ENCODE data around the gene MYLK3. TPM values are rescaled to one million over a fixed set of nuclear protein-coding genes. Genes with fewer than 3 reads are reported as not detected.

Gene MYLK3
- polyA plus RNA-seq, 3 donors, result 0.32 TPM; not detected in 2

DNA sequence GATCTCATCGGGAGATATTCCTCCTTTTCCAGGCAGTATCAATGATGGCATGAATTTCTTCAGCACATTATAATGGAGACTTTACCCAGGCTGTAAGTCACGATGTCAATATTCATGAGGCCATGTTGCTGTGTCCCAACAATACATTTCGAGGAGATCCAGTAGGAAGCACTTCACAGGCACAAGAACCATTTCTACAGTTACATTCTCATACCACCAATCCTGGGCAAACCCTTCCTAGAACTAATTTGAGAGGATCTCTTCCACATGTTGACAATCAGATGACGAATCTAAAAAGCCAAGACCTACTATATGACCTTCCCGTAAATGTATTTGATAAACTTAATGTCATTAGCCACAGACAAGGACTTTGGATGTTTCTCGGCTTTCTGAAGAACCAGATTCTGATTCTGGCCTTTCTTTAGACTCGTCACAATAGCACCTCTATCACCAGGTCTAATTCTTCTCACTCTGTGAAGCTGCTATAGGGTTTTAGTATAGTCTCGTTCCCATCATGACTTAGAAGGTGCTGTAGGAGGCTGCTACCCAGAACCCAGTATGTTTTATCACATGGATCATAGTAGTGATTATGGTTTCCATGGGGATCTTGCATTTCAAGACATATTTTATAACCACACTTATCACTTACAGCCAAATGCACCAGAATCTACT lies 42.6 kb upstream of the MYLK3 start:
- H3K27ac ChIP-seq (ENCODE audit: low read depth in 1 of 2, low read length in 2 of 2), result no peak overlapping the region
- TF ChIP-seq, protein P1, sequence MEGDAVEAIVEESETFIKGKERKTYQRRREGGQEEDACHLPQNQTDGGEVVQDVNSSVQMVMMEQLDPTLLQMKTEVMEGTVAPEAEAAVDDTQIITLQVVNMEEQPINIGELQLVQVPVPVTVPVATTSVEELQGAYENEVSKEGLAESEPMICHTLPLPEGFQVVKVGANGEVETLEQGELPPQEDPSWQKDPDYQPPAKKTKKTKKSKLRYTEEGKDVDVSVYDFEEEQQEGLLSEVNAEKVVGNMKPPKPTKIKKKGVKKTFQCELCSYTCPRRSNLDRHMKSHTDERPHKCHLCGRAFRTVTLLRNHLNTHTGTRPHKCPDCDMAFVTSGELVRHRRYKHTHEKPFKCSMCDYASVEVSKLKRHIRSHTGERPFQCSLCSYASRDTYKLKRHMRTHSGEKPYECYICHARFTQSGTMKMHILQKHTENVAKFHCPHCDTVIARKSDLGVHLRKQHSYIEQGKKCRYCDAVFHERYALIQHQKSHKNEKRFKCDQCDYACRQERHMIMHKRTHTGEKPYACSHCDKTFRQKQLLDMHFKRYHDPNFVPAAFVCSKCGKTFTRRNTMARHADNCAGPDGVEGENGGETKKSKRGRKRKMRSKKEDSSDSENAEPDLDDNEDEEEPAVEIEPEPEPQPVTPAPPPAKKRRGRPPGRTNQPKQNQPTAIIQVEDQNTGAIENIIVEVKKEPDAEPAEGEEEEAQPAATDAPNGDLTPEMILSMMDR (IDR thresholded peaks at IDR 0.05), result no peak
- H3K4me2 ChIP-seq (replicated peaks; ENCODE audit: extremely low read depth, low read length, poor library complexity, severe bottlenecking), result peak overlapping the region; percentile 85
- intact Hi-C loops (cut with micrococcal nuclease), result loop anchor here (2.0 to 5.0 kb wide), 3 partner anchors 37 to 102 kb away; partner anchors contain the start of genes C16orf87 (in 1 of the 2), ORC6 (in 1 of the 2) and VPS35 (in 1 of the 2)
- H3K4me1 ChIP-seq (ENCODE audit: control insufficient read depth in 1 of 2, insufficient read depth in 2 of 2, low read length in 2 of 2), result peaks cover 25 to 35% of the 10 kb centered on the region in 2 donors
- Mint-ChIP-seq H3K36me3 (peaks cover 0 to 12% of the 10 kb centered on the region in 2 donors), H3K4me1 (peaks cover 37% of the 10 kb centered on the region), H3K27me3 (ENCODE audit: low read depth in 3 of 3) (peaks cover 0 to 1% (median 0%) of the 10 kb centered on the region in 3 donors), H3K4me3 (peak overlapping the region; percentile 78 to 90), H3K27ac (peak overlapping the region in 1 of 7 donors; percentile 26), H3K9me3 (peaks cover 18 to 29% (median 19%) of the 10 kb centered on the region in 7 donors)
- peaks cover 5 to 11% of the 10 kb centered on the region in 2 donors for H3K9me3 ChIP-seq (replicated peaks in 1 of 2; ENCODE audit: control insufficient read depth in 1 of 2, insufficient read depth in 1 of 2, low read length in 2 of 2)
- H2AFZ ChIP-seq (ENCODE audit: insufficient read depth, low read depth, low read length, poor library complexity, severe bottlenecking), result peak overlapping the region; percentile 98
- H3K36me3 ChIP-seq (replicated peaks in 1 of 2; ENCODE audit: control insufficient read depth in 1 of 2, insufficient read depth in 2 of 2, low read length in 2 of 2), result no peaks in the 10 kb centered on the region
- H3K9ac ChIP-seq (ENCODE audit: insufficient read depth, low read length, poor library complexity, severe bottlenecking), result peak overlapping the region; percentile 72
- no peaks in the 10 kb centered on the region for H4K20me1 ChIP-seq (ENCODE audit: insufficient read depth, low read length)
- no peaks in the 10 kb centered on the region for H3K79me2 ChIP-seq (ENCODE audit: insufficient read depth, low read length)
- H3K4me3 ChIP-seq (replicated peaks in 1 of 3; ENCODE audit: low read depth in 2 of 3, low read length in 3 of 3), result peak overlapping the region; percentile 57 to 86 (median 71)
- no peaks in the 10 kb centered on the region for H3K27me3 ChIP-seq (ENCODE audit: control insufficient read depth in 2 of 2, insufficient read depth in 2 of 2, low read length in 2 of 2)
- no peak for DNase-seq
- 96% methylated on average over 3 of the region's 8 CpGs for WGBS (ENCODE audit: insufficient coverage)

DNA sequence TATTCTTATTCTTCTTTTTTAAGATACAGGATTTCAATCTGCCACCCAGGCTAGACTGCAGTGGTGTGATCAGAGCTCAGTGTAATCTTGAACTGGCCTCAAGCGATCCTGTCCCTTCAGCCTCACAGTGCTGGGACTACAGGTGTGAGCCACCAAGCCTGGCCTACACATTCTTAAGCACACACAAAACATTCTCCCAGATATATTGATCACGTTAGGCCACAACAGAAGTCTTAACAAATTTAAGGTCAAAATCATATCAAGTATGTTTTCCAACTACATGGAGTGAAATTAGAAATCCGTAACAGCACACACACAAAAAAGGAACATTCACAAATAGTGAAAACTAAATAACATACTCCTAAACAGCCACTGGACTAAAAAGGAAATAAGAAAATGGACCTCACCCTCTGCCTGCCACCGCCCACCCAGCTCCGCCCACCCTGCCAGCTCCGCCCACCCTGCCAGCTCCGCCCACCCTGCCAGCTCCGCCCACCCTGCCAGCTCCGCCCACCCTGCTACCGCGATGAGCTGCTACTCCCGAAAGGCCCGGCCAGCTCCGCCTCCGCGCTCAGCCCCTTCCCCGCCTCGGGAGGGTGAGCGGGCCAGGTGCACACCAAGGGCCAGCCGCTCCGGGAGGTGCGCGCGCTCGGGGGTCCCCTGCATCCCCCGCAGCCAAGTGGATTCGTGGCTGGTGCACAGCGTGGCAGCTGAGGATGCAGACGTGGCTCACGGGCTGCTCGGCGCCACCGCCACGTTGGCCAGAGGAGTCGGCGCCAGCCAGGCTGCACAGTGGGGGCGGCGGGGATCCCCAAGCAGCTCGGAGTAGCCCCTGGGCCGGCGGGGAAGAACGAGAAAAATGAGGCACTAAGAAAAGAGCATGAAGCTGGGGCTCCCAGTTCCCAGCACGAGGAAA lies 41.6 kb upstream of the MYLK3 start:
- Histone ChIP-seq H3K27ac (ENCODE audit: low read depth in 1 of 2, low read length in 2 of 2) (peak overlapping the region; percentile 81 to 82), H3K79me2 (ENCODE audit: insufficient read depth, low read length) (no peaks in the 10 kb centered on the region), H3K9me3 (replicated peaks in 1 of 2; ENCODE audit: control insufficient read depth in 1 of 2, insufficient read depth in 1 of 2, low read length in 2 of 2) (peaks cover 5 to 6% of the 10 kb centered on the region in 2 donors), H3K27me3 (ENCODE audit: control insufficient read depth in 2 of 2, insufficient read depth in 2 of 2, low read length in 2 of 2) (no peaks in the 10 kb centered on the region), H3K9ac (ENCODE audit: insufficient read depth, low read length, poor library complexity, severe bottlenecking) (peak overlapping the region; percentile 72), H3K4me3 (replicated peaks in 1 of 3; ENCODE audit: low read depth in 2 of 3, low read length in 3 of 3) (peak overlapping the region; percentile 57 to 86 (median 71)), H2AFZ (ENCODE audit: insufficient read depth, low read depth, low read length, poor library complexity, severe bottlenecking) (peak overlapping the region; percentile 98), H4K20me1 (ENCODE audit: insufficient read depth, low read length) (no peaks in the 10 kb centered on the region), H3K4me1 (ENCODE audit: control insufficient read depth in 1 of 2, insufficient read depth in 2 of 2, low read length in 2 of 2) (peaks cover 25 to 35% of the 10 kb centered on the region in 2 donors), H3K36me3 (replicated peaks in 1 of 2; ENCODE audit: control insufficient read depth in 1 of 2, insufficient read depth in 2 of 2, low read length in 2 of 2) (no peaks in the 10 kb centered on the region), H3K4me2 (replicated peaks; ENCODE audit: extremely low read depth, low read length, poor library complexity, severe bottlenecking) (peak overlapping the region; percentile 85)
- Mint-ChIP-seq H3K27ac (peak overlapping the region; percentile 93 to 97 (median 95)), H3K9me3 (peaks cover 13 to 24% (median 18%) of the 10 kb centered on the region in 7 donors), H3K27me3 (ENCODE audit: low read depth in 3 of 3) (peaks cover 0 to 1% (median 0%) of the 10 kb centered on the region in 3 donors), H3K4me3 (peak overlapping the region; percentile 78 to 90), H3K36me3 (peaks cover 0 to 12% of the 10 kb centered on the region in 2 donors), H3K4me1 (peaks cover 37% of the 10 kb centered on the region)
- TF ChIP-seq, protein P1 (IDR thresholded peaks at IDR 0.05), result no peak
- intact Hi-C loops (cut with micrococcal nuclease), result loop anchor here (2.0 to 5.0 kb wide), 4 partner anchors 38 to 102 kb away; partner anchors contain the start of genes ORC6 (in 2 of the 2), VPS35 (in 2 of the 2) and C16orf87 (in 1 of the 2)
- 5% methylated on average over 37 of the region's 43 CpGs for WGBS (ENCODE audit: insufficient coverage)
- peak; percentile 53 to 70 (median 66) for DNase-seq
